Caco-2 (cell line): ENCODE measurements around the gene GPX4. TPM values are rescaled to one million over a fixed set of nuclear protein-coding genes. Genes with fewer than 3 reads are reported as not detected.

Experiments
- BruUV-seq: library from RNA; stranded (reverse); fragments of 400-500 nt; replicated peaks from 2 replicates; lab custom pipeline; 2021; lab: Mats Ljungman, UMichigan
- CTCF ChIA-PET: fragments of 300-600 bp; sonication (Branson Sonifier 250); formaldehyde crosslinking; loops from one replicate; lab custom pipeline; 2022; ENCODE audit warnings: antibody characterized with exemption; lab: Charles Lee
- POLR2A ChIA-PET: fragments of 300-600 bp; sonication (Branson Sonifier 250); formaldehyde crosslinking; loops from one replicate; lab custom pipeline; 2022; ENCODE audit warnings: antibody characterized with exemption; lab: Charles Lee
- DNase-seq, 2 experiments: peaks; one replicate each; pipeline versions ENCODE4 v3.0.0 to v3.0.0-alpha.2; 2020 to 2022
- H3K27me3 ChIP-seq: replicated peaks from 2 replicates; pipeline ENCODE4 v1.6.0; 2011; ENCODE audit warnings: low read length; ENCODE audit not compliant: control insufficient read depth, insufficient read depth
- H3K36me3 ChIP-seq: 2 replicates; pipeline ENCODE4 v1.5.1; 2011; ENCODE audit warnings: low read length; ENCODE audit not compliant: control insufficient read depth, insufficient read depth
- H3K4me1 ChIP-seq: fragments of 250-450 bp; sonication (Bioruptor Pico); 2 replicates; pipeline ENCODE4 v1.5.1; 2020; ENCODE audit warnings: mild to moderate bottlenecking
- H3K4me3 ChIP-seq: 2 replicates; pipeline ENCODE4 v1.5.1; 2011; ENCODE audit warnings: low read depth, mild to moderate bottlenecking, control low read depth, low read length
- H3K9me3 ChIP-seq: fragments of 250-450 bp; sonication (Bioruptor Pico); 2 replicates; pipeline ENCODE4 v1.5.1; 2020; ENCODE audit warnings: mild to moderate bottlenecking, moderate library complexity
- H3K27ac Mint-ChIP-seq: one replicate; pipeline ENCODE4 v1.8.0; 2022; ENCODE audit warnings: mixed read lengths; ENCODE audit not compliant: unreplicated experiment
- H3K27me3 Mint-ChIP-seq: one replicate; pipeline ENCODE4 v1.8.0; 2022; ENCODE audit warnings: mixed read lengths; ENCODE audit not compliant: insufficient read depth, unreplicated experiment
- H3K36me3 Mint-ChIP-seq: one replicate; pipeline ENCODE4 v1.8.0; 2022; ENCODE audit warnings: mild to moderate bottlenecking, mixed read lengths; ENCODE audit not compliant: insufficient read depth, unreplicated experiment
- H3K4me1 Mint-ChIP-seq: one replicate; pipeline ENCODE4 v1.8.0; 2022; ENCODE audit warnings: low read depth, mixed read lengths; ENCODE audit not compliant: unreplicated experiment
- H3K4me3 Mint-ChIP-seq: one replicate; pipeline ENCODE4 v1.8.0; 2022; ENCODE audit warnings: mild to moderate bottlenecking, moderate library complexity, mixed read lengths; ENCODE audit not compliant: unreplicated experiment
- H3K9me3 Mint-ChIP-seq: one replicate; pipeline ENCODE4 v1.8.0; 2022; ENCODE audit warnings: mixed read lengths; ENCODE audit not compliant: unreplicated experiment
- intact Hi-C: fragments of 100-400 bp; cut with micrococcal nuclease; formaldehyde crosslinking; loops from one replicate; pipeline ENCODE4 v1.10.0; 2022; ENCODE audit not compliant: unreplicated experiment
- total RNA-seq: library from RNA; stranded (reverse); gene quantifications from 2 replicates; pipeline ENCODE4 v1.2.3, GENCODE V29; 2022
- TF ChIP-seq, protein P1 (sequence below), 2 experiments: fragments of 200-600 bp in 1 of 2; IDR thresholded peaks; 1 replicate in 1 of 2; 2 replicates in 1 of 2; pipeline versions ENCODE4 v1.5.1 to v1.8.0; 2011 to 2022; ENCODE audit warnings: antibody characterized with exemption in 1 of 2, control low read depth in 1 of 2, inconsistent platforms in 1 of 2, low read depth in 1 of 2, low read length in 1 of 2, mild to moderate bottlenecking in 1 of 2, moderate library complexity in 1 of 2; ENCODE audit not compliant: insufficient read depth in 1 of 2, severe bottlenecking in 1 of 2, unreplicated experiment in 1 of 2

The GPX4 gene
- total RNA-seq, 1 experiment from 2014 or later = 500 TPM

DNA sequence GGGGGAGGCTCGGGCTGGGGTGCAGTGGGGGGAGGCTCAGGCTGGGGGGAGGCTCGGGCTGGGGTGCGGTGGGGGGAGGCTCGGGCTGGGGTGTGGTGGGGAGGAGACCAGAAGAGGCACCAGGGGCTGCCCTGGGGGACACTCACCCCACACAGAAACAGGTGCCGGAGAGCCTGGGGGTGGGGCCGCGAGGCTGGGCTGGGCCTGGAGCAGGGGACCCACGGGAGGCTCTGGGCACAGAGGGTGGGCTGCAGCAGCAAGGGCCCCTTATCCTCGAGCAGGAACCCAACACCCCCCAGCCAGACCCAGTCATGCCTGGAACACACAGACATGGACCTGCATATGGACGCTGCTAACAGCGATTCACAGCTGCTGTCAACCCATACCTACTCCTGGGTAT is 34.3 kb downstream of the GPX4 start:
- no peak overlapping the region for H3K4me3 Mint-ChIP-seq
- H3K4me3 ChIP-seq = no peak overlapping the region
- TF ChIP-seq, protein P1, sequence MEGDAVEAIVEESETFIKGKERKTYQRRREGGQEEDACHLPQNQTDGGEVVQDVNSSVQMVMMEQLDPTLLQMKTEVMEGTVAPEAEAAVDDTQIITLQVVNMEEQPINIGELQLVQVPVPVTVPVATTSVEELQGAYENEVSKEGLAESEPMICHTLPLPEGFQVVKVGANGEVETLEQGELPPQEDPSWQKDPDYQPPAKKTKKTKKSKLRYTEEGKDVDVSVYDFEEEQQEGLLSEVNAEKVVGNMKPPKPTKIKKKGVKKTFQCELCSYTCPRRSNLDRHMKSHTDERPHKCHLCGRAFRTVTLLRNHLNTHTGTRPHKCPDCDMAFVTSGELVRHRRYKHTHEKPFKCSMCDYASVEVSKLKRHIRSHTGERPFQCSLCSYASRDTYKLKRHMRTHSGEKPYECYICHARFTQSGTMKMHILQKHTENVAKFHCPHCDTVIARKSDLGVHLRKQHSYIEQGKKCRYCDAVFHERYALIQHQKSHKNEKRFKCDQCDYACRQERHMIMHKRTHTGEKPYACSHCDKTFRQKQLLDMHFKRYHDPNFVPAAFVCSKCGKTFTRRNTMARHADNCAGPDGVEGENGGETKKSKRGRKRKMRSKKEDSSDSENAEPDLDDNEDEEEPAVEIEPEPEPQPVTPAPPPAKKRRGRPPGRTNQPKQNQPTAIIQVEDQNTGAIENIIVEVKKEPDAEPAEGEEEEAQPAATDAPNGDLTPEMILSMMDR (IDR thresholded peaks at IDR 0.05; ENCODE audit: insufficient read depth in 1 of 2, low read depth in 1 of 2, low read length in 1 of 2, severe bottlenecking in 1 of 2, unreplicated experiment in 1 of 2) = no peak
- peaks cover 3% of the 10 kb centered on the region for H3K36me3 ChIP-seq
- H3K9me3 ChIP-seq = no peaks in the 10 kb centered on the region
- H3K27me3 ChIP-seq = no peaks in the 10 kb centered on the region
- POLR2A ChIA-PET = no interaction called here
- H3K4me1 ChIP-seq = peaks cover 4% of the 10 kb centered on the region; the same call in 1 of the 2 replicates
- no peak for DNase-seq
- CTCF ChIA-PET = no interaction called here
- no peaks in the 10 kb centered on the region for H3K27me3 Mint-ChIP-seq
- H3K4me1 Mint-ChIP-seq = no peaks in the 10 kb centered on the region
- peaks cover 51% of the 10 kb centered on the region for H3K36me3 Mint-ChIP-seq
- intact Hi-C loops = no loop called here
- no TSS peak for BruUV-seq
- H3K9me3 Mint-ChIP-seq = no peaks in the 10 kb centered on the region
- H3K27ac Mint-ChIP-seq = no peak overlapping the region

DNA sequence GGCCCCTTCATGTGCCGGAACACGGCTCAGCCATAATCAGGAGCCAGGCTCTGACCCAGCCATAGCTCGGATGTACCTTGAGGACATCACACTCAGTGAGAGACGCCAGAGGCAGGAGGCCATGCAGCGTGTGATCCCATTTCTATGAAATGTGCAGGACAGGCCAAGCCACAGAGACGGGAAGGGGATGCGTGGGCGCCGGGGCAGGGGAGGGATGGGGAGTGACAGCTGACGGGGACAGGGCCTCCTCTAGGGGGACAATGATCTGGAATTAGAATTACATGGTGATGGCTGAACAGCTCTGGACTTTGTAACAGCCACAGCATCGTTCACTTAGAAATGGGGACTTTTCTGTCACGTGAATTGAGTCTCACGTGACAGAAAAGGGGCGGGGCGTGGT is 35.3 kb downstream of the GPX4 start:
- ChIA-PET CTCF (no interaction called here), POLR2A (no interaction called here)
- no peaks in the 10 kb centered on the region for H3K4me1 Mint-ChIP-seq
- H3K36me3 Mint-ChIP-seq = peaks cover 51% of the 10 kb centered on the region
- no peak for DNase-seq
- Histone ChIP-seq H3K9me3 (no peaks in the 10 kb centered on the region), H3K27me3 (no peaks in the 10 kb centered on the region), H3K36me3 (peaks cover 5% of the 10 kb centered on the region), H3K4me3 (no peak overlapping the region), H3K4me1 (no peaks in the 10 kb centered on the region)
- no TSS peak for BruUV-seq
- TF ChIP-seq, protein P1 (IDR thresholded peaks at IDR 0.05; ENCODE audit: insufficient read depth in 1 of 2, low read depth in 1 of 2, low read length in 1 of 2, severe bottlenecking in 1 of 2, unreplicated experiment in 1 of 2) = no peak
- H3K27ac Mint-ChIP-seq = no peak overlapping the region
- peaks cover 9% of the 10 kb centered on the region for H3K9me3 Mint-ChIP-seq
- no peaks in the 10 kb centered on the region for H3K27me3 Mint-ChIP-seq
- intact Hi-C loops = no loop called here
- H3K4me3 Mint-ChIP-seq = no peak overlapping the region

DNA sequence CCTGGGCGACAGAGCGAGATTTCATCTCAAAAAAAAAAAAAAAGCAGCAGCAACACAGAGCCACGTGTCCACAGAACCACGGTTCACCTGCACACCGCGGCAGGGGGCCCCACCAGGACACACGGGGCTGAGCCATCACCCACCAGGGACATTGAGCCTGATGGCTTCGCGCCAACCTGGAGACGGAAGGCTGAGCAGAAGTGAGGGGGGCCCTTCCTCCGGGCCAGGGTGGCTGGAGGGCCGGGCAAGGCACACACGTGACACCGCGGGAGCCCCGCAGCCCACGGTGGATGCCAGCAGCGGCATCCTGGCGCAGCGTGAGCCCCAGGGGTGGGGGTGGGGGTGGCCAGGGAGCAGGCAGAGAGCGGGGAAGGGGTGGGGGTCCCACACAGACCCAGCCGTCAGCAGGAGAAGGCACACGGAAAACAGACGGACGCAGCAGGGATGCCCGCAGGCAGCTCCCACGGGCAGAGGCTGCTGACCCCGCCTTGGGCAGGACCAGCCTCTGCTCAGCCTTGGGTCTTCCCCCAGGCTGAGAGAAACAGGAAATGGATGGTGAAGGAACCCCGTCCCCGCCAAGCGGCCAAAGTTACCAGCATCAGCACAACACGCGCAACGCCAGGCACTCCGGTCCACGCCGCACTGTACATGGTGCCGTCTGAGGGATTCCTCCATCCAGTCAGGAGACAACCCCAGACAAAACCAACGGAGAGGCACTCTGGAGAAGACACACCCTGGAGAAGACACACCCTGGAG is 36.7 kb downstream of the GPX4 start:
- H3K27me3 Mint-ChIP-seq = no peaks in the 10 kb centered on the region
- no peaks in the 10 kb centered on the region for H3K27me3 ChIP-seq
- ChIA-PET POLR2A (no interaction called here), CTCF (no interaction called here)
- peaks cover 5% of the 10 kb centered on the region for H3K36me3 ChIP-seq
- no peaks in the 10 kb centered on the region for H3K4me1 ChIP-seq
- DNase-seq = no peak
- no peaks in the 10 kb centered on the region for H3K4me1 Mint-ChIP-seq
- no TSS peak for BruUV-seq
- TF ChIP-seq, protein P1 (IDR thresholded peaks at IDR 0.05; ENCODE audit: insufficient read depth in 1 of 2, low read depth in 1 of 2, low read length in 1 of 2, severe bottlenecking in 1 of 2, unreplicated experiment in 1 of 2) = no peak
- H3K4me3 ChIP-seq = no peak overlapping the region
- no peak overlapping the region for H3K4me3 Mint-ChIP-seq
- H3K36me3 Mint-ChIP-seq = peaks cover 62% of the 10 kb centered on the region
- peaks cover 18% of the 10 kb centered on the region for H3K9me3 Mint-ChIP-seq
- no peak overlapping the region for H3K27ac Mint-ChIP-seq
- intact Hi-C loops = no loop called here
- no peaks in the 10 kb centered on the region for H3K9me3 ChIP-seq
